Ishikawa (cell line): ENCODE data around the gene CEP128.

Source experiments
- CEBPB ChIP-seq: IDR thresholded peaks from 2 replicates; pipeline ENCODE4 v1.6.1; 2012
- CREB1 ChIP-seq: IDR thresholded peaks from 2 replicates; pipeline ENCODE4 v1.6.1; 2012; ENCODE audit warnings: low read depth
- EGR1 ChIP-seq: IDR thresholded peaks from 2 replicates; pipeline ENCODE4 v1.6.1; 2012
- EP300 ChIP-seq: IDR thresholded peaks from 2 replicates; pipeline ENCODE4 v1.6.1; 2012; ENCODE audit warnings: borderline replicate concordance
- FOXM1 ChIP-seq: IDR thresholded peaks from 2 replicates; pipeline ENCODE4 v1.6.1; 2012; ENCODE audit warnings: low read depth, borderline replicate concordance
- MAX ChIP-seq: IDR thresholded peaks from 2 replicates; pipeline ENCODE4 v1.6.1; 2012
- NFIC ChIP-seq: IDR thresholded peaks from 2 replicates; pipeline ENCODE4 v1.6.1; 2012
- RAD21 ChIP-seq: IDR thresholded peaks from 2 replicates; pipeline ENCODE4 v1.6.1; 2012; ENCODE audit warnings: low read depth
- TAF1 ChIP-seq: IDR thresholded peaks from 2 replicates; pipeline ENCODE4 v1.6.1; 2012; ENCODE audit warnings: low read depth, mild to moderate bottlenecking
- TCF12 ChIP-seq: IDR thresholded peaks from 2 replicates; pipeline ENCODE4 v1.6.1; 2012; ENCODE audit warnings: low read depth
- TEAD4 ChIP-seq: IDR thresholded peaks from 2 replicates; pipeline ENCODE4 v1.6.1; 2012
- USF1 ChIP-seq: IDR thresholded peaks from 2 replicates; pipeline ENCODE4 v1.6.1; 2012
- YY1 ChIP-seq: IDR thresholded peaks from 2 replicates; pipeline ENCODE4 v1.6.1; 2012; ENCODE audit warnings: low read depth
- ZBTB7A ChIP-seq: IDR thresholded peaks from 2 replicates; pipeline ENCODE4 v1.6.1; 2012; ENCODE audit warnings: low read depth
- TF ChIP-seq, protein P1 (sequence below): IDR thresholded peaks from 2 replicates; pipeline ENCODE4 v1.6.1; 2012; ENCODE audit warnings: low read depth, mild to moderate bottlenecking

CEP128 gene

GRCh38 chr14:80477388-80478160, 464.0 kb downstream of the CEP128 start:
- TF ChIP-seq FOXM1: no peak
- no peak for TF ChIP-seq TAF1
- no peak for TF ChIP-seq YY1
- TF ChIP-seq CEBPB: no peak
- no peak for TF ChIP-seq CREB1
- no peak for TF ChIP-seq TEAD4
- TF ChIP-seq EP300: no peak
- no peak for TF ChIP-seq EGR1
- no peak for TF ChIP-seq MAX
- TF ChIP-seq USF1: no peak
- TF ChIP-seq, protein P1, sequence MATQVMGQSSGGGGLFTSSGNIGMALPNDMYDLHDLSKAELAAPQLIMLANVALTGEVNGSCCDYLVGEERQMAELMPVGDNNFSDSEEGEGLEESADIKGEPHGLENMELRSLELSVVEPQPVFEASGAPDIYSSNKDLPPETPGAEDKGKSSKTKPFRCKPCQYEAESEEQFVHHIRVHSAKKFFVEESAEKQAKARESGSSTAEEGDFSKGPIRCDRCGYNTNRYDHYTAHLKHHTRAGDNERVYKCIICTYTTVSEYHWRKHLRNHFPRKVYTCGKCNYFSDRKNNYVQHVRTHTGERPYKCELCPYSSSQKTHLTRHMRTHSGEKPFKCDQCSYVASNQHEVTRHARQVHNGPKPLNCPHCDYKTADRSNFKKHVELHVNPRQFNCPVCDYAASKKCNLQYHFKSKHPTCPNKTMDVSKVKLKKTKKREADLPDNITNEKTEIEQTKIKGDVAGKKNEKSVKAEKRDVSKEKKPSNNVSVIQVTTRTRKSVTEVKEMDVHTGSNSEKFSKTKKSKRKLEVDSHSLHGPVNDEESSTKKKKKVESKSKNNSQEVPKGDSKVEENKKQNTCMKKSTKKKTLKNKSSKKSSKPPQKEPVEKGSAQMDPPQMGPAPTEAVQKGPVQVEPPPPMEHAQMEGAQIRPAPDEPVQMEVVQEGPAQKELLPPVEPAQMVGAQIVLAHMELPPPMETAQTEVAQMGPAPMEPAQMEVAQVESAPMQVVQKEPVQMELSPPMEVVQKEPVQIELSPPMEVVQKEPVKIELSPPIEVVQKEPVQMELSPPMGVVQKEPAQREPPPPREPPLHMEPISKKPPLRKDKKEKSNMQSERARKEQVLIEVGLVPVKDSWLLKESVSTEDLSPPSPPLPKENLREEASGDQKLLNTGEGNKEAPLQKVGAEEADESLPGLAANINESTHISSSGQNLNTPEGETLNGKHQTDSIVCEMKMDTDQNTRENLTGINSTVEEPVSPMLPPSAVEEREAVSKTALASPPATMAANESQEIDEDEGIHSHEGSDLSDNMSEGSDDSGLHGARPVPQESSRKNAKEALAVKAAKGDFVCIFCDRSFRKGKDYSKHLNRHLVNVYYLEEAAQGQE: no peak
- no peak for TF ChIP-seq NFIC
- no peak for TF ChIP-seq TCF12
- TF ChIP-seq RAD21: no peak
- TF ChIP-seq ZBTB7A: no peak

- TF ChIP-seq TCF12: no peak
- TF ChIP-seq, protein P1: no peak
- TF ChIP-seq YY1: no peak
- TF ChIP-seq NFIC: no peak
- no peak for TF ChIP-seq TEAD4
- TF ChIP-seq MAX: no peak
- no peak for TF ChIP-seq EGR1
- TF ChIP-seq EP300: no peak
- TF ChIP-seq FOXM1: no peak
- TF ChIP-seq CREB1: no peak
- no peak for TF ChIP-seq ZBTB7A
- TF ChIP-seq USF1: no peak
- TF ChIP-seq TAF1: no peak
Observed at GRCh38 chr14:80475074-80475473, 466.5 kb downstream of the CEP128 start.

- TF ChIP-seq MAX: no peak
- TF ChIP-seq TAF1: no peak
Observed at GRCh38 chr14:80468331-80469122, 473.0 kb downstream of the CEP128 start.

DNA sequence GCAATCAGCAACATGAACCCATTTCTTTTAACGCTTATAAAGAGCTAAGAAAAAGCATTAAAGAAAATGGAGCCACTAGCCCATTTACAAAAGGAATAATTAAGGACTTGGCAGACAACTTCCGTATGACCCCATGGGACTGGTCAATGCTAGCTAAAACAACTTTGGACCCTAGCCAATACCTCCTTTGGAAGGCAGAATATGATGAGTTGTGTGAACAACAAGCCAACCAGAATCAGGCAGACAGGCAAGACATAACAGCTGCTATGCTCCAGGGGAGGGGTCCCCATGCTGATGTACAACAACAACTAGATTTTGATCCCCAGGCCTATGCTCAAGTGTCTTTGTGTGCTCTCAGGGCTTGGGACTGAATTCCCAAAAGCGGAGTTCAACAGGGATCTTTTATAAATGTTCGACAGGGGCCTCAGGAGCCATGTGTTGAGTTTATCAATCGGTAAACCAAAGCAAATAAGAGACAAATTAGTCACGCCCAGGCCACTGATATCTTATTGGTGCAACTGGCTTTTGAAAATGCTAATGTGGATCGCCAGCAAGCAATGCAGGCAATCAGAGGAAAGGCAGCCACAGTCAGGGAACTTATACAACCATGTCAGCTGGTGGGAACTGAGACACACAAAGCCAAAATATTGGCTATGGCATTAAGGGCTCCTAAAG, 475.9 kb downstream of the CEP128 start:
- TF ChIP-seq NFIC (no peak), TEAD4 (no peak), CREB1 (no peak), YY1 (no peak), USF1 (no peak), RAD21 (no peak), CEBPB (no peak)
- TF ChIP-seq, protein P1: no peak
